Type B pancreatic cell (in vitro differentiated cells): ENCODE data around the gene C17orf75. TPM values are rescaled to one million over a fixed set of nuclear protein-coding genes. Genes with fewer than 3 reads are reported as not detected.
"Not testable (repeated sequence)": the region's sequence is repeated elsewhere in the genome, so short reads cannot be mapped to it uniquely, and the experiment has no call there.

Experiments
- DNase-seq: peaks from one replicate; pipeline ENCODE4 v3.0.0; 2021; ENCODE audit warnings: mixed read lengths; ENCODE audit not compliant: unreplicated experiment; ENCODE audit errors: extremely low spot score
- H3K27ac Mint-ChIP-seq: 2 replicates; pipeline ENCODE4 v1.8.0; 2021; ENCODE audit warnings: mild to moderate bottlenecking, mixed read lengths
- H3K27me3 Mint-ChIP-seq: 2 replicates; pipeline ENCODE4 v1.8.0; 2021; ENCODE audit warnings: mixed read lengths
- H3K36me3 Mint-ChIP-seq: 2 replicates; pipeline ENCODE4 v1.8.0; 2021; ENCODE audit warnings: mixed read lengths
- H3K4me1 Mint-ChIP-seq: one replicate; pipeline ENCODE4 v1.8.0; 2021; ENCODE audit warnings: mixed read lengths; ENCODE audit not compliant: unreplicated experiment
- H3K4me3 Mint-ChIP-seq: 2 replicates; pipeline ENCODE4 v1.8.0; 2021; ENCODE audit warnings: mild to moderate bottlenecking, mixed read lengths
- H3K9me3 Mint-ChIP-seq: 2 replicates; pipeline ENCODE4 v1.8.0; 2021; ENCODE audit warnings: mixed read lengths
- total RNA-seq: library from RNA; stranded (reverse); gene quantifications from 2 replicates; pipeline ENCODE4 v1.2.1, GENCODE V29; 2021; ENCODE audit warnings: low replicate concordance
- TF ChIP-seq, protein P1 (sequence below): fragments of 200-600 bp; sonication (generic); conservative IDR thresholded peaks from 2 replicates; pipeline ENCODE4 v1.5.0; 2021; ENCODE audit warnings: antibody characterized with exemption, mild to moderate bottlenecking

Gene C17orf75
- total RNA-seq, 1 donor from 2014 or later, result 31.0 TPM

DNA sequence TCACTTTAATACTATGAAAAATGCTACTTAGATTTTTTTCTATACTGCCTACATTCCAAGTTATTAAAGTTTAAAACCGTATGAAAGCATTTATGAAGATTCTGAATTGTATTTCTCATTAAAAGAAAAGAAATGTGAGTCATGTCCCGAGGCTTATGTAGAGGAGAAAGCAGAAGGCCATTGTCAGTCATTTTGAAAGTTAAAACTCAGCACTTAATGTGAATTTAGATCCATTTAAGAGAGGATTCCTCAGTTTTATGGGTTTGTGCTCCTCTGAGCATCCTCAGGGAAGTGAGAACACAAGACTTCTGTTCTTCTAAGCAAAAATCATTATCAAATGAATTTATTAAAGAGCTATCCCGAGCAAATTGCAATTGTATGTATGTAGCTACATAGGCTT is 11.8 kb downstream of the C17orf75 start:
- H3K9me3 Mint-ChIP-seq, result no peaks in the 10 kb centered on the region
- no peaks in the 10 kb centered on the region for H3K4me1 Mint-ChIP-seq
- no peaks in the 10 kb centered on the region for H3K27me3 Mint-ChIP-seq
- H3K36me3 Mint-ChIP-seq, result peaks cover 9% of the 10 kb centered on the region
- no peak overlapping the region for H3K4me3 Mint-ChIP-seq
- DNase-seq, result no peak
- no peak overlapping the region for H3K27ac Mint-ChIP-seq
- TF ChIP-seq, protein P1, sequence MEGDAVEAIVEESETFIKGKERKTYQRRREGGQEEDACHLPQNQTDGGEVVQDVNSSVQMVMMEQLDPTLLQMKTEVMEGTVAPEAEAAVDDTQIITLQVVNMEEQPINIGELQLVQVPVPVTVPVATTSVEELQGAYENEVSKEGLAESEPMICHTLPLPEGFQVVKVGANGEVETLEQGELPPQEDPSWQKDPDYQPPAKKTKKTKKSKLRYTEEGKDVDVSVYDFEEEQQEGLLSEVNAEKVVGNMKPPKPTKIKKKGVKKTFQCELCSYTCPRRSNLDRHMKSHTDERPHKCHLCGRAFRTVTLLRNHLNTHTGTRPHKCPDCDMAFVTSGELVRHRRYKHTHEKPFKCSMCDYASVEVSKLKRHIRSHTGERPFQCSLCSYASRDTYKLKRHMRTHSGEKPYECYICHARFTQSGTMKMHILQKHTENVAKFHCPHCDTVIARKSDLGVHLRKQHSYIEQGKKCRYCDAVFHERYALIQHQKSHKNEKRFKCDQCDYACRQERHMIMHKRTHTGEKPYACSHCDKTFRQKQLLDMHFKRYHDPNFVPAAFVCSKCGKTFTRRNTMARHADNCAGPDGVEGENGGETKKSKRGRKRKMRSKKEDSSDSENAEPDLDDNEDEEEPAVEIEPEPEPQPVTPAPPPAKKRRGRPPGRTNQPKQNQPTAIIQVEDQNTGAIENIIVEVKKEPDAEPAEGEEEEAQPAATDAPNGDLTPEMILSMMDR, result no peak

DNA sequence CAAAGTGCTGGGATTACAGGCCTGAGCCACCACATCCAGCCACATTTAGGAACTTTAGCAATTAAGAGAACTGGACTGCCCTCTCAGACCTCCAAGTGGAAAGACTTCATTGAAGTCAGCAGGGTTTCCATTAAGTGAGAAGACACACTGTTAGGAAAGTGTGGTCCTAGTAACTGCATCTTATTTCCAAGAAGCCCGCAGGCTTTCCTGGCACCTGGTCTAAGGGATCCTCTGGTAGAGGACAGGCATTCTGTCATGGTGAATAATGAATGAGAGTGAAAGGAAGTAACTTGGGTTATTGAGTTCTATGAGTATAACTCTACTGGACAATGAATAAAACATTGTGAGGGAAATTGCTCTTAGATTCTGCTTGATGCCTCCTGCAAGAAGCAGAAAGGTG is 14.1 kb downstream of the C17orf75 start:
- H3K27me3 Mint-ChIP-seq, result no peaks in the 10 kb centered on the region
- H3K27ac Mint-ChIP-seq, result no peak overlapping the region
- no peak overlapping the region for H3K4me3 Mint-ChIP-seq
- no peaks in the 10 kb centered on the region for H3K36me3 Mint-ChIP-seq
- peaks cover 13% of the 10 kb centered on the region for H3K4me1 Mint-ChIP-seq
- TF ChIP-seq, protein P1, result no peak
- DNase-seq, result no peak
- no peaks in the 10 kb centered on the region for H3K9me3 Mint-ChIP-seq

DNA sequence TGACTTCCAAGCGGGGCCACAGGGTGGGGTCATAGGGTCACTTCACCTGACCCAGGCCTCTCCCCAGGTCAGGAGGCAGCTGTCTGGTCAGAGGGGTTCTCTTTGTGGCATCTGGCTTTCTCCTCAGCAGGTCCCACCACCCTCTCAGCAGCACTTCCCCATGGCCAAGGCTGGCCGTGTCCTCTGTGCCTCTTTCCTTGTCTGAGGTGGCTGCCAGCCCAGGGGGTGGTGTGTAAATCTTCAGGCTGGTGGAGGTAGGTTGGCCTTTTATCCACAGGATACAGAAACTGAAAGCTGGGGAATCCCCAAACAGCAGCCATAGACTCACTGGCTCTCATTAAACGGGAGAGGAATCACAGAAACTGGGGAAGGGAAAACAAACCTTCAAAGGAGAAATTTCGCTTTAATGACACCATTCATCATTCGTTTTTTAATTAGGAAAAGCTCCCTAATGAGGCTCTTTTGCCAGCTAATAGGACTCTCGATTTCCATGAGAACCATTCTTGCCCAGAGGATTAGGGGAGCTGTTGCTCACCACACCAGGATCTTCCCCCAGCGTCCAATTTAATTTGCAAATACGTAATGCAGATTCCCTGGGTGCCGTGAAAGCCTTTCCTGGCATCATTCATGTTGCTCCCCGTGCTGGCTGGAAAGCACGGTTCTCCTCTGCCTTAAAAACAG is 18.0 kb downstream of the C17orf75 start:
- no peak for DNase-seq
- Mint-ChIP-seq H3K27me3 (no peaks in the 10 kb centered on the region), H3K4me1 (peaks cover 13% of the 10 kb centered on the region), H3K36me3 (no peaks in the 10 kb centered on the region), H3K4me3 (no peak overlapping the region), H3K27ac (no peak overlapping the region), H3K9me3 (no peaks in the 10 kb centered on the region)
- TF ChIP-seq, protein P1, result no peak

DNA sequence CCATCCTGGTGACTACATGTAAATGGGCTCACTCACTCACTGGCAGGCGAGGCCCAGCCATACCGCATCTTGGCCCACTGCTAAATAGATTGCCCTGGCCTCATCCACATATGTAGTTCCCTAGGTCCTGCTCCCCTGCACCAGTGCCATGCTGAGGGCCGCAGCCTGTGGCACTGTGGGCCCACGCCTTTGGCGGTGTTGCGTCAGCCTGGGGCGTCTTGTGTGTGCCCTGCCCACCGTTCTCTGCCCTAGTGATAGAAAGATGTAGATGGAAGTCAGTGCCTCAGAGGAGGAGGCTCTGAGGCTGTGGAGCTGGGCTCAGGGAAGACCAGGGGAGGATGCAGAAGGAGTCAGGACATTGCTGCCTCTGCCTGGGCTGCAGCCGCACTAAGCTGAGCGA is 18.9 kb downstream of the C17orf75 start:
- Mint-ChIP-seq H3K27me3 (no peaks in the 10 kb centered on the region), H3K36me3 (no peaks in the 10 kb centered on the region), H3K4me3 (no peak overlapping the region)

DNA sequence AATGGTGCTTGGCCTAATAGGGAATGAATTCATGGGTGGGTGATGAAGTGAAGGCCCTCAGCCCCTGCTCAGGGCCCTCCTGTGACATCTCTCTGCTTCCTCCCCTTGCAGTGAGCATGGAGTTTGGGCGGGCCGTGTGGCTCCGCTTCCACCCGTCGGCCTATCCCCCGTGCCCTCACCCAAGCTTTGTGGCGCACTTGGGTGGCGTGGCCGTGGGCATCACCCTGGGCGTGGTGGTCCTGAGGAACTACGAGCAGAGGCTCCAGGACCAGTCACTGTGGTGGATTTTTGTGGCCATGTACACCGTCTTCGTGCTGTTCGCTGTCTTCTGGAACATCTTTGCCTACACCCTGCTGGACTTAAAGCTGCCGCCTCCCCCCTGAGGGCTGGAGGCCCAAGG is 21.1 kb downstream of the C17orf75 start:
- no peaks in the 10 kb centered on the region for H3K36me3 Mint-ChIP-seq
- H3K9me3 Mint-ChIP-seq, result no peaks in the 10 kb centered on the region

More for the DNA sequence above, 18.9 kb downstream of the C17orf75 start:
- H3K27ac Mint-ChIP-seq, result no peak overlapping the region
- DNase-seq, result no peak
- TF ChIP-seq, protein P1, result no peak
- H3K4me1 Mint-ChIP-seq, result peaks cover 13% of the 10 kb centered on the region
- H3K9me3 Mint-ChIP-seq, result no peaks in the 10 kb centered on the region

DNA sequence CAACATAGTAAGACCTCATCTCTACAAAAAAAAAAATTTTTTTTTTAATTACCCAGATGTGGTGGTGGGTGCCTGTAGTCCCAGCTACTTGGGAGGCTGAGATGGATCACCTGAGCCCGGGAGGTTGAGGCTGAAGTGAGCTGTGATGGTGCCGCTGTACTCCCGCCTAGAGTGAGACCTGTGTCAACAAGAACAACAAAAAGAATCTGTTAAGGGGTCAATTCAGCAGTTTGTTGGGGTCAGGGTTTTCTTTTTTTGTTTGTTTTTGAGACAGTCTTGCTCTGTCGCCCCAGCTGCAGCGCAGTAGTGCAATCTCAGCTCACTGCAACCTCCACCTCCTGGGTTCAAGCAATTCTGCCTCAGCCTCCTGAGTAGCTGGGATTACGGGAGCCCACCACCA is 21.9 kb downstream of the C17orf75 start:
- H3K27me3 Mint-ChIP-seq, DNase-seq, H3K27ac Mint-ChIP-seq, H3K4me3 Mint-ChIP-seq, H3K9me3 Mint-ChIP-seq, H3K36me3 Mint-ChIP-seq: not testable (repeated sequence)
- peaks cover 19% of the 10 kb centered on the region for H3K4me1 Mint-ChIP-seq

More for the DNA sequence above, 21.1 kb downstream of the C17orf75 start:
- TF ChIP-seq, protein P1, result no peak
- Mint-ChIP-seq H3K27me3 (peaks cover under 1% of the 10 kb centered on the region), H3K4me3 (no peak overlapping the region), H3K4me1 (peaks cover 19% of the 10 kb centered on the region), H3K27ac (no peak overlapping the region)
- no peak for DNase-seq
